K562 (cell line): ENCODE results near the gene RSRC1. TPM values are rescaled to one million over a fixed set of nuclear protein-coding genes. Genes with fewer than 3 reads are reported as not detected.

ENCODE experiments used
- polyA plus RNA-seq, 8 experiments: library from polyadenylated mRNA; depleted of rRNA in 4 of 8; stranded (reverse) in 5 of 8; unstranded in 3 of 8; fragments of >200 nt; fragmentation: Nextera tagmentation in 2 of 8; fragmentation: Illumina TruSeq in 1 of 8; extraction: Ambion mirVana in 2 of 8; extraction: Trizol in 1 of 8; gene quantifications; 2 replicates each; pipeline versions ENCODE4 v1.2.1 to v1.2.3, GENCODE V29; 2011 to 2014; ENCODE audit warnings: inconsistent platforms in 1 of 8, missing spikeins in 1 of 8
- total RNA-seq, 7 experiments: library from RNA; depleted of rRNA in 6 of 7; stranded (reverse); fragments of >200 nt in 6 of 7; fragmentation: Illumina TruSeq in 2 of 7; extraction: Trizol in 2 of 7; gene quantifications; 2 replicates each; pipeline versions ENCODE4 v1.2.1 to v1.2.3, GENCODE V29; 2011 to 2021; ENCODE audit warnings: low replicate concordance in 1 of 7

The RSRC1 gene
- total and polyA plus RNA-seq, 9 of the 15 experiments (the other 6 are each of a cell fraction or from before 2014, with no cell fraction given) = 19.3 to 128 (median 75.5) TPM

Other genes with a start within 250 kb of the RSRC1 start
- gene SHOX2, start 3.7 kb upstream of the RSRC1 start, total RNA-seq (2014; rRNA removed) = 5.0 and 5.2 TPM in 2 replicates
- gene SHOX2, start 3.7 kb upstream of the RSRC1 start, total RNA-seq (2014; rRNA removed; fragmentation: Illumina TruSeq; extraction: Trizol) = 3.6 and 3.7 TPM in 2 replicates
- gene SHOX2, start 3.7 kb upstream of the RSRC1 start, total RNA-seq (2015; rRNA removed; fragmentation: Illumina TruSeq; extraction: Trizol) = 3.4 and 3.8 TPM in 2 replicates
- 6.1 and 8.2 TPM in 2 replicates for gene SHOX2, start 3.7 kb upstream of the RSRC1 start, total RNA-seq (2021)
- gene SHOX2, start 3.7 kb upstream of the RSRC1 start, polyA plus RNA-seq (2011; rRNA removed) = 6.8 and 8.4 TPM in 2 replicates
- gene SHOX2, start 3.7 kb upstream of the RSRC1 start, polyA plus RNA-seq (2014; fragmentation: Illumina TruSeq; extraction: Trizol) = 4.0 and 5.4 TPM in 2 replicates
- gene SHOX2, start 3.7 kb upstream of the RSRC1 start, polyA plus RNA-seq (2014; fragmentation: Nextera tagmentation; extraction: Ambion mirVana) = under 1 TPM; 0.53 to 0.63 TPM
- gene SHOX2, start 3.7 kb upstream of the RSRC1 start, polyA plus RNA-seq (2014; rRNA removed) = 6.8 and 9.4 TPM in 2 replicates